ENCODE data around the gene TNFRSF8.
"Not testable (repeated sequence)": the region's sequence is repeated elsewhere in the genome, so short reads cannot be mapped to it uniquely, and the experiment has no call there.

The TNFRSF8 gene

DNA sequence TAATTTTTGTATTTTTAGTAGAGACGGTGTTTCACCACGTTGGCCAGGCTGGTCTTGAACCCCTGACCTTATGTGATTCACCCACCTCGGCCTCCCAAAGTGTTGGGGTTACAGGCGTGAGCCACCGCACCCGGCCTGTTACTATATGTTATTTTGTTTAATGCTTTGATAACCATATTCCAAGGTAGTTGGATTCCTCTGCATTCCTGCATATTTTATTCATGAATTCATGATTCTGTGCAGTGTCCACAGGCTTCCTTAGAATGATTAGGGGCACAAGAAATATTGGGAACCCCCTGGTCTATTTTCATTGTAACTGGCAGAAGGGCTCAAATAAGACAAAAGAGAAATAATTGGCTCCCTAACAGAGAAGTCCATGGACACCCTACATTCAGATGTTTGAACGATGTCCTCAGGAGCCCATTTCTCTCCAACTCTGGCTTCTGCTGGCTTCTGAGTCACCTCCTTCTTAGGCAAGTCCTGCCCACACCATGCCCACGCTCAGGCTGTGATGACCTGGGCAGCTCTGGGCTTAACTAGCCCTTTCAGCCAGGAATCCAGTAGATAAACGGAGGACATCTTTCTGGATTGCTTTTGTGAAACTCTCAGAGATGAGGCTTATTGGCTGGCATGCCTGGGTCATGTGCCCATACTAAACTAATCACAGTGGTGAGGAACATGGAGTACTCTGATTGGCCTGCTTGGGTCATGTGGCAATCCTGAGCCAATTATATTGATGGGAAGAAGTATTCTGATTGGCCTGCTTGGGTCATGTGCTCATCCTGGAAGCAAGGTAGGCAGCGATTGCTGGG is 32.6 kb downstream of the TNFRSF8 start:
- Histone ChIP-seq H3K9me3 (ENCODE audit: control insufficient read depth, insufficient read depth, low read length) (no peaks in the 10 kb centered on the region), H3K36me3 (ENCODE audit: control insufficient read depth, insufficient read depth, low read length) (peaks cover 12% of the 10 kb centered on the region), H3K4me3 (ENCODE audit: low read depth, low read length) (no peak overlapping the region), H3K27ac (ENCODE audit: low read depth, low read length) (no peak overlapping the region), H3K27me3 (ENCODE audit: control insufficient read depth, insufficient read depth, low read length) (no peaks in the 10 kb centered on the region), H3K4me1 (ENCODE audit: control insufficient read depth, insufficient read depth, low read length) (no peaks in the 10 kb centered on the region), H3K9ac (ENCODE audit: low read depth, low read length) (no peak overlapping the region)

GRCh38 chr1:12096615-12097014 is 33.5 kb downstream of the TNFRSF8 start:
- peaks cover 12% of the 10 kb centered on the region for H3K36me3 ChIP-seq (ENCODE audit: control insufficient read depth, insufficient read depth, low read length)
- no peak overlapping the region for H3K27ac ChIP-seq (ENCODE audit: low read depth, low read length)
- H3K4me3 ChIP-seq (ENCODE audit: low read depth, low read length): no peak overlapping the region
- H3K4me1 ChIP-seq (ENCODE audit: control insufficient read depth, insufficient read depth, low read length): no peaks in the 10 kb centered on the region
- no peaks in the 10 kb centered on the region for H3K27me3 ChIP-seq (ENCODE audit: control insufficient read depth, insufficient read depth, low read length)
- H3K9ac ChIP-seq (ENCODE audit: low read depth, low read length): no peak overlapping the region
- no peaks in the 10 kb centered on the region for H3K9me3 ChIP-seq (ENCODE audit: control insufficient read depth, insufficient read depth, low read length)

DNA sequence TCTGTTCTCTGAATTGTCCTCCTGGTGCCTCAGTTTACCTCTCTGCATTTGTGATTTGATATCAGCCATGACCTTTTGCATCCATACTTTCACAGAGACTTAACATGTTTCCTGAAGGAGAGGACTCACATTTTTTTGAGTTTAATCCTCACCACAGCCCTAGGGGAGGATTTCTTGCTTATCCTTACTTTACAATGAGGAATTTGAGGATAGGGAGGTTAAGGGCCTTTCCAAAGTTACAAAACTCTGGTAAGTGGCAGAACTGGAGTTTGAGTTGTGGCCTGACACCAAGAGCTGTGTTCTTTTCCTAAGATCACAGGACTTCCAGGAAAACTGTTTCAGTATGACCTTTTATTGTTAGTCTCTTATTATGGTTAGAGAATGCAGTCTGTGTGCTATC is 34.2 kb downstream of the TNFRSF8 start:
- Histone ChIP-seq H3K27ac (ENCODE audit: low read depth, low read length) (no peak overlapping the region), H3K9ac (ENCODE audit: low read depth, low read length) (no peak overlapping the region), H3K4me1 (ENCODE audit: control insufficient read depth, insufficient read depth, low read length) (no peaks in the 10 kb centered on the region), H3K27me3 (ENCODE audit: control insufficient read depth, insufficient read depth, low read length) (no peaks in the 10 kb centered on the region), H3K36me3 (ENCODE audit: control insufficient read depth, insufficient read depth, low read length) (peaks cover 12% of the 10 kb centered on the region), H3K9me3 (ENCODE audit: control insufficient read depth, insufficient read depth, low read length) (no peaks in the 10 kb centered on the region), H3K4me3 (ENCODE audit: low read depth, low read length) (no peak overlapping the region)

DNA sequence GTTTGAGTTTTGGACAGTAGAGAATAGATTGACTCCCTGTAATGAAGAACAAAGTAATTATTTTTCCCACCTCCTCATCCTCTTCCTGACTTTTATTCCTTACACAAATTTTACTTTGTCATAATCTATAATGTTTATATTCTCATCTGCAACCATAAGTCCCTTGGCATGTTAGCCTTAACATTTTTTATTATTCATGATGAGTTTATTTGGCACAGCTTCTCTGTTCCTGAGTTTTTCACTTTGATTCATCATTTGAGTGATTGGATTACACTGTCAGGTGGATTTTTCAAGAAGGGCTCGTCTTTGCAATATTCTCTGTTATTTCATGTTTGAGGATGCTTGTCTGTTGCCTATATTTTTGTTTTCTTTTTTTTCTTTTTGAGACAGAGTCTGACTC is 35.7 kb downstream of the TNFRSF8 start:
- Histone ChIP-seq H3K27ac (ENCODE audit: low read depth, low read length) (no peak overlapping the region), H3K9me3 (ENCODE audit: control insufficient read depth, insufficient read depth, low read length) (no peaks in the 10 kb centered on the region), H3K27me3 (ENCODE audit: control insufficient read depth, insufficient read depth, low read length) (no peaks in the 10 kb centered on the region)

GRCh38 chr1:12099610-12100009 is 36.5 kb downstream of the TNFRSF8 start:
- Histone ChIP-seq H3K9me3 (ENCODE audit: control insufficient read depth, insufficient read depth, low read length) (no peaks in the 10 kb centered on the region), H3K4me1 (ENCODE audit: control insufficient read depth, insufficient read depth, low read length) (no peaks in the 10 kb centered on the region), H3K9ac (ENCODE audit: low read depth, low read length) (no peak overlapping the region), H3K4me3 (ENCODE audit: low read depth, low read length) (no peak overlapping the region), H3K27me3 (ENCODE audit: control insufficient read depth, insufficient read depth, low read length) (no peaks in the 10 kb centered on the region), H3K36me3 (ENCODE audit: control insufficient read depth, insufficient read depth, low read length) (peaks cover 17% of the 10 kb centered on the region), H3K27ac (ENCODE audit: low read depth, low read length) (no peak overlapping the region)

More for the DNA sequence above, 35.7 kb downstream of the TNFRSF8 start:
- no peak overlapping the region for H3K9ac ChIP-seq (ENCODE audit: low read depth, low read length)
- H3K4me3 ChIP-seq (ENCODE audit: low read depth, low read length): no peak overlapping the region
- H3K4me1 ChIP-seq (ENCODE audit: control insufficient read depth, insufficient read depth, low read length): no peaks in the 10 kb centered on the region
- peaks cover 12% of the 10 kb centered on the region for H3K36me3 ChIP-seq (ENCODE audit: control insufficient read depth, insufficient read depth, low read length)

GRCh38 chr1:12100071-12100470 is 37.0 kb downstream of the TNFRSF8 start:
- no peaks in the 10 kb centered on the region for H3K4me1 ChIP-seq (ENCODE audit: control insufficient read depth, insufficient read depth, low read length)

GRCh38 chr1:12101120-12101519 is 38.0 kb downstream of the TNFRSF8 start:
- H3K9ac ChIP-seq (ENCODE audit: low read depth, low read length); H3K9me3 ChIP-seq (ENCODE audit: control insufficient read depth, insufficient read depth, low read length); H3K27ac ChIP-seq (ENCODE audit: low read depth, low read length); H3K4me1 ChIP-seq (ENCODE audit: control insufficient read depth, insufficient read depth, low read length); H3K4me3 ChIP-seq (ENCODE audit: low read depth, low read length); H3K27me3 ChIP-seq (ENCODE audit: control insufficient read depth, insufficient read depth, low read length): not testable (repeated sequence)
- H3K36me3 ChIP-seq (ENCODE audit: control insufficient read depth, insufficient read depth, low read length): peaks cover 19% of the 10 kb centered on the region

More at GRCh38 chr1:12100071-12100470, 37.0 kb downstream of the TNFRSF8 start:
- Histone ChIP-seq H3K9ac (ENCODE audit: low read depth, low read length) (no peak overlapping the region), H3K9me3 (ENCODE audit: control insufficient read depth, insufficient read depth, low read length) (no peaks in the 10 kb centered on the region), H3K36me3 (ENCODE audit: control insufficient read depth, insufficient read depth, low read length) (peaks cover 17% of the 10 kb centered on the region), H3K27ac (ENCODE audit: low read depth, low read length) (no peak overlapping the region), H3K27me3 (ENCODE audit: control insufficient read depth, insufficient read depth, low read length) (no peaks in the 10 kb centered on the region), H3K4me3 (ENCODE audit: low read depth, low read length) (no peak overlapping the region)

- Histone ChIP-seq H3K4me3 (ENCODE audit: low read depth, low read length) (no peak overlapping the region), H3K9ac (ENCODE audit: low read depth, low read length) (no peak overlapping the region), H3K36me3 (ENCODE audit: control insufficient read depth, insufficient read depth, low read length) (peaks cover 22% of the 10 kb centered on the region), H3K27ac (ENCODE audit: low read depth, low read length) (no peak overlapping the region), H3K27me3 (ENCODE audit: control insufficient read depth, insufficient read depth, low read length) (no peaks in the 10 kb centered on the region), H3K9me3 (ENCODE audit: control insufficient read depth, insufficient read depth, low read length) (no peaks in the 10 kb centered on the region), H3K4me1 (ENCODE audit: control insufficient read depth, insufficient read depth, low read length) (no peaks in the 10 kb centered on the region)
Observed at GRCh38 chr1:12102066-12102465, 39.0 kb downstream of the TNFRSF8 start.

GRCh38 chr1:12104417-12104816 is 41.3 kb downstream of the TNFRSF8 start:
- Histone ChIP-seq H3K9me3 (ENCODE audit: control insufficient read depth, insufficient read depth, low read length) (no peaks in the 10 kb centered on the region), H3K36me3 (ENCODE audit: control insufficient read depth, insufficient read depth, low read length) (peaks cover 26% of the 10 kb centered on the region)

DNA sequence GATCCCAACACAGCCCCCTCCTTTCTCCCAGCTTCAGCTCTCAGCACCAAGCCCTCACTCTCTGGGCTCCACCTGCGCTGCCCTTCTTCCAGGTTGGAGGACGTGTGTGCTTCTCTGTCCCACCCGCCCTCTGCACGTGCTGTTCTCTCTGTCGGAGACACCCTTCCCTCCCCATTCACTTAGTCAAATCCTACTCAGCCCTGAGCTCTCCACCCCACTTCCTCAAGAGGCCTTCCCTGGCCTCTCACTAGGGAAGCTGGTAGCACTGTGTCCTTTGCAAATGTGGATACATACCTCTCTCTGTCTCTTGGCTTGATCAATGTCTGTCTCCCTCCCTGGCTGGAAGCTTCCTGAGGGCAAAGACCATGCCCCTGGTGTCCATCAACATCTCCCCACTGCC is 43.0 kb downstream of the TNFRSF8 start:
- no peak overlapping the region for H3K4me3 ChIP-seq (ENCODE audit: low read depth, low read length)
- H3K27ac ChIP-seq (ENCODE audit: low read depth, low read length): no peak overlapping the region
- H3K27me3 ChIP-seq (ENCODE audit: control insufficient read depth, insufficient read depth, low read length): no peaks in the 10 kb centered on the region
- no peak overlapping the region for H3K9ac ChIP-seq (ENCODE audit: low read depth, low read length)
- H3K36me3 ChIP-seq (ENCODE audit: control insufficient read depth, insufficient read depth, low read length): peaks cover 33% of the 10 kb centered on the region
- H3K4me1 ChIP-seq (ENCODE audit: control insufficient read depth, insufficient read depth, low read length): no peaks in the 10 kb centered on the region
- no peaks in the 10 kb centered on the region for H3K9me3 ChIP-seq (ENCODE audit: control insufficient read depth, insufficient read depth, low read length)

More at GRCh38 chr1:12104417-12104816, 41.3 kb downstream of the TNFRSF8 start:
- no peak overlapping the region for H3K27ac ChIP-seq (ENCODE audit: low read depth, low read length)
- H3K9ac ChIP-seq (ENCODE audit: low read depth, low read length): no peak overlapping the region
- no peak overlapping the region for H3K4me3 ChIP-seq (ENCODE audit: low read depth, low read length)
- H3K4me1 ChIP-seq (ENCODE audit: control insufficient read depth, insufficient read depth, low read length): no peaks in the 10 kb centered on the region
- H3K27me3 ChIP-seq (ENCODE audit: control insufficient read depth, insufficient read depth, low read length): no peaks in the 10 kb centered on the region

DNA sequence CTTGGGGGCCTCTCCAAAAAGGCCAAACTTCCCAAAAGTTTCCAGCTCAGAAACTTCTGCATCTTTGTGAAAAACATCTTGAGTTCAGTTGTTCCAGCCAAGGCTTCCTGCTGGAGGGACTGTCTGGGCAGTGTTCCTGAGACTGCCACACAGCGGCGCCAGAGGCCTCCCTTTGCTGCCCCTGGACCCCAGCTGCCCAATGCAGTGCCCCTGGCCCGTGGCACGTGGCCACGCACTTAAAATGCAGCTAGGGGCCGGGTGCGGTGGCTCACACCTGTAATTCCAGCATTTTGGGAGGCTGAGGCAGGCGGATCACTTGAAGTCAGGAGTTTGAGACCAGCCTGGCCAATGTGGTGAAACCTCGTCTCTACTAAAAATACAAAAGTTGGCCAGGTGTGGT is 43.8 kb downstream of the TNFRSF8 start:
- H3K9ac ChIP-seq (ENCODE audit: low read depth, low read length); H3K27me3 ChIP-seq (ENCODE audit: control insufficient read depth, insufficient read depth, low read length); H3K9me3 ChIP-seq (ENCODE audit: control insufficient read depth, insufficient read depth, low read length); H3K4me1 ChIP-seq (ENCODE audit: control insufficient read depth, insufficient read depth, low read length); H3K4me3 ChIP-seq (ENCODE audit: low read depth, low read length); H3K27ac ChIP-seq (ENCODE audit: low read depth, low read length): not testable (repeated sequence)
- peaks cover 36% of the 10 kb centered on the region for H3K36me3 ChIP-seq (ENCODE audit: control insufficient read depth, insufficient read depth, low read length)
